ENCODE measurements around the gene RITA1. TPM values are rescaled to one million over a fixed set of nuclear protein-coding genes. Genes with fewer than 3 reads are reported as not detected.

RITA1 gene
- total and polyA plus RNA-seq, 2 experiments from 2014 or later: 20.0 to 40.4 TPM

GRCh38 chr12:113144806-113145205, 40.7 kb upstream of the RITA1 start:
- Histone ChIP-seq H4K20me1 (replicated peaks; ENCODE audit: insufficient read depth) (no peaks in the 10 kb centered on the region), H3K9me2 (ENCODE audit: insufficient read depth) (no peaks in the 10 kb centered on the region), H3K27me3 (ENCODE audit: insufficient read depth) (no peaks in the 10 kb centered on the region), H3K4me2 (no peak overlapping the region), H3K79me2 (replicated peaks; ENCODE audit: insufficient read depth) (no peaks in the 10 kb centered on the region), H3K4me3 (no peak overlapping the region), H2AFZ (no peak overlapping the region), H3K4me1 (ENCODE audit: insufficient read depth) (peaks cover 3% of the 10 kb centered on the region), H3K36me3 (ENCODE audit: insufficient read depth) (no peaks in the 10 kb centered on the region), H3F3A (replicated peaks; ENCODE audit: low read depth) (no peaks in the 10 kb centered on the region), H3K27ac (ENCODE audit: low read depth) (no peak overlapping the region)
- DNase-seq (ENCODE audit: low spot score) (no peak), ATAC-seq (no peak)
- H3K4me3 Mint-ChIP-seq: no peak overlapping the region
- peaks cover 9% of the 10 kb centered on the region for H3K4me1 Mint-ChIP-seq
- peaks cover 4% of the 10 kb centered on the region; the same call in 1 of the 3 replicates for H3K36me3 Mint-ChIP-seq (ENCODE audit: low read depth)
- TF ChIP-seq EZH2phosphoT487 (IDR thresholded peaks at IDR 0.05; ENCODE audit: unreplicated experiment) (no peak), EZH2 (IDR thresholded peaks at IDR 0.05; ENCODE audit: low read depth, unreplicated experiment) (no peak), ZNF114 (CRISPR knock-in tag; IDR thresholded peaks at IDR 0.05) (no peak), ZNF462 (CRISPR knock-in tag; IDR thresholded peaks at IDR 0.05) (no peak), STAT1 (IDR thresholded peaks at IDR 0.05; ENCODE audit: unreplicated experiment) (no peak), POLR2AphosphoS5 (IDR thresholded peaks at IDR 0.05; ENCODE audit: low read depth) (no peak), ETS1 (IDR thresholded peaks at IDR 0.05) (no peak), CTCF (conservative IDR thresholded peaks at IDR 0.05; ENCODE audit: low read depth in 2 of 2) (no peak), CREB1 (CRISPR knock-in tag; IDR thresholded peaks at IDR 0.05; ENCODE audit: low read depth) (no peak), ZNF331 (CRISPR knock-in tag; IDR thresholded peaks at IDR 0.05; ENCODE audit: low read depth) (no peak)
- H3K27ac Mint-ChIP-seq: no peak overlapping the region
- peaks cover 8% of the 10 kb centered on the region; the same call in 2 of the 3 replicates for H3K9me3 Mint-ChIP-seq
- H3K27me3 Mint-ChIP-seq (ENCODE audit: insufficient read depth, low read depth, poor library complexity): peaks cover 2% of the 10 kb centered on the region
